HG03064 (cell line): ENCODE data around the gene TBC1D22A.
"Not testable (repeated sequence)": the region's sequence is repeated elsewhere in the genome, so short reads cannot be mapped to it uniquely, and the experiment has no call there.

Source experiments
- ATAC-seq: cut with Tn5 transposase; IDR thresholded peaks from one replicate; pipeline ENCODE4 v1.9.1; 2021; ENCODE audit warnings: low read depth; ENCODE audit not compliant: unreplicated experiment

The TBC1D22A gene

GRCh38 chr22:46978668-46979067, 216.2 kb downstream of the TBC1D22A start:
- not testable (repeated sequence) for ATAC-seq

- ATAC-seq, result no peak
These were observed 217.1 kb downstream of the TBC1D22A start for GRCh38 chr22:46979506-46979905.

- no peak for ATAC-seq
These were observed 217.9 kb downstream of the TBC1D22A start for GRCh38 chr22:46980392-46980791.

GRCh38 chr22:46982635-46983034, 220.2 kb downstream of the TBC1D22A start:
- ATAC-seq, result no peak

- no peak for ATAC-seq
These were observed 220.6 kb downstream of the TBC1D22A start for GRCh38 chr22:46983046-46983445.

GRCh38 chr22:46984751-46985506, 222.5 kb downstream of the TBC1D22A start:
- ATAC-seq, result no peak

GRCh38 chr22:46985507-46985882, 223.0 kb downstream of the TBC1D22A start:
- ATAC-seq, result no peak

GRCh38 chr22:46986788-46987187, 224.3 kb downstream of the TBC1D22A start:
- no peak for ATAC-seq

- ATAC-seq, result no peak
These were observed 228.6 kb downstream of the TBC1D22A start for GRCh38 chr22:46990937-46991550.

GRCh38 chr22:46991666-46992065, 229.2 kb downstream of the TBC1D22A start:
- no peak for ATAC-seq

GRCh38 chr22:46992121-46992731, 229.8 kb downstream of the TBC1D22A start:
- no peak for ATAC-seq

- ATAC-seq, result no peak
These were observed 231.2 kb downstream of the TBC1D22A start for GRCh38 chr22:46993633-46994032.

GRCh38 chr22:46994265-46994664, 231.8 kb downstream of the TBC1D22A start:
- no peak for ATAC-seq

GRCh38 chr22:46994983-46995382, 232.5 kb downstream of the TBC1D22A start:
- ATAC-seq, result no peak

GRCh38 chr22:46995501-46996360, 233.3 kb downstream of the TBC1D22A start:
- no peak for ATAC-seq

- no peak for ATAC-seq
These were observed 234.3 kb downstream of the TBC1D22A start for GRCh38 chr22:46996595-46997310.

- no peak for ATAC-seq
These were observed 235.0 kb downstream of the TBC1D22A start for GRCh38 chr22:46997311-46997970.

- ATAC-seq, result no peak
These were observed 235.9 kb downstream of the TBC1D22A start for GRCh38 chr22:46998331-46998730.

- ATAC-seq, result no peak
These were observed 237.8 kb downstream of the TBC1D22A start for GRCh38 chr22:47000256-47000655.

- ATAC-seq, result no peak
These were observed 238.4 kb downstream of the TBC1D22A start for GRCh38 chr22:47000888-47001287.
